NCI-H2029 treated with DMSO at 0.1 percent for 48 hours (cell line): Measurements from ENCODE around the gene SPDYE2B.
"Not testable (repeated sequence)": the region's sequence is repeated elsewhere in the genome, so short reads cannot be mapped to it uniquely, and the experiment has no call there.

Source experiments
- DNase-seq: peaks from one replicate; lab custom pipeline; 2025; lab: John Stamatoyannopoulos, UW

The SPDYE2B gene

DNA sequence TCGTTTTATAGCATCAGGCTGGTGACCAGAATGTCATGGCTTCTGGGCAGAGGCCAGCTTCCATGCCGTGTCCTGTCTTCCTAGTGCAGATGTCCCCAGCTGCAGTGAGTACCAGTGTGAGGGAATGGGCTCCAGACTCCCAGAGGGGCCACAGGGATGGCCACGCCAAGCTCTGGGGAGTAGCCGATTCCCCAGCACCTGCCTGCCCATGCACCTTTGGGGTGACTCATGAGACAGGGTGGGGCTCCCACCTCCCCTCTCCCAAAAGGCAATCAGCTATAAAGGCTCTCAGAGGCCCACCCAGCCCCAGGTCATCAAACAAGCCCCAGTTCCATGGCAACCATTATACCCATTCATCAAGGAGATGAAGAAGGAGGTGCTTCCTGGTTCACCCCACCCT lies at the start of gene SPDYE2B:
TSS of gene SPDYE2B (plus strand) at position 396 of the 400 bp plus-strand sequence. CDS start 2,030 bp downstream, outside the sequence.
- not testable (repeated sequence) for DNase-seq

DNA sequence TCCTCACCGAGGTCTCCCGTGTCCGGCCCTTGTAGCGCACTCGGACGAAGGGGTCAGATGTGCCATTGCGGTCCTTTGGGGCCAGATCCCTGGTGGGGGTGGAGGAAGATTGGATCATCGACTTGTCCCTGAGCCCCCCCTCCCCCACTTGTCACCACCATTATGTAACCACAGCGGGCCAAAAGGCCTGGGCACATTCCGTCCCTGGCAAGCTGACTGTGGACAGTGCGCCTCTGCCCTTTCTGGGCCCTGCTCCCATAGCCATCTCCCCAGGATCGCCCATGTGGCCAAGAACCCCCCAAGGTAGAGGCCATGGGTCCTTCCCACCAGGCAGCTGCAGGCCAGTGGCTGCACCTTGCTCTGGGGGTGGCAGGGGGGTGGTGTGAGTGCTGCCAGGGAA lies 47.8 kb upstream of the SPDYE2B start:
- DNase-seq, result not testable (repeated sequence)

DNA sequence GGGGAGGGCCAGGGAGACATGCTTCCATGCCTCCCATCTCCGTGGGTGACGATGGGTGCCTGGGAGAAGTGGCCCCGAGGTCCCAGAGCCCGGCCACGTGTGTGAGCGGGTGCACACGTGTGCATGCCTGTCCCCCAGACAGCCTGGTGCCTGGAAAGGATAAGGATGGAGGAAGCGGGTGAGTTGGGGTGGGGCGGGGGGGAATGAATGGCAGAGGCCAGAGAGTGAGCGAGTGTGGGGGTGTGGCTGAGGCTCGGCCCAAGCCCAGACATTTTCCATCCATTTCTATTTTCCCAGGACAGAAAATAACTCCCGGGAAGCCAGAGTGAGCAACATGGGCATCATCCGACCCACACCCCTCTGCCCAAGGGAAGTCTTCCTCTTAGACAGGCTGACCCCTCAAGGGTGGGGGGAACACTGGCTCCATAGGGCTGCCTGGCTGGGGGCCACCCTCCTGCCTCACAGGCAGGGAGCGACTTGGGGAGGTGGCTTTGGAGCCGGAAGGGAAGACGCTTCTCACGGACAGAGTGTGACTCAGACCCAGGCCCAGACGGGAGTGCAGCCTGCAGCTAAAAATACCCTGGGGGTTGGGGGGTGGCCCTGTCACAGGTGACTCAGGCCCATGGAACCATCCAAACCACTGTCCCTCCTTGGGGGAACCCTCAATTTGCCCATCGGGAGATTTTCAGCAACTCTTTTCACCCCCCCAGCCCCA lies 45.5 kb upstream of the SPDYE2B start:
- DNase-seq, result not testable (repeated sequence)

GRCh38 chr7:102606848-102607247 lies 43.3 kb upstream of the SPDYE2B start:
- not testable (repeated sequence) for DNase-seq

GRCh38 chr7:102609734-102610133 lies 40.4 kb upstream of the SPDYE2B start:
- not testable (repeated sequence) for DNase-seq

- not testable (repeated sequence) for DNase-seq
Measured at GRCh38 chr7:102610441-102610840, 39.7 kb upstream of the SPDYE2B start.

DNA sequence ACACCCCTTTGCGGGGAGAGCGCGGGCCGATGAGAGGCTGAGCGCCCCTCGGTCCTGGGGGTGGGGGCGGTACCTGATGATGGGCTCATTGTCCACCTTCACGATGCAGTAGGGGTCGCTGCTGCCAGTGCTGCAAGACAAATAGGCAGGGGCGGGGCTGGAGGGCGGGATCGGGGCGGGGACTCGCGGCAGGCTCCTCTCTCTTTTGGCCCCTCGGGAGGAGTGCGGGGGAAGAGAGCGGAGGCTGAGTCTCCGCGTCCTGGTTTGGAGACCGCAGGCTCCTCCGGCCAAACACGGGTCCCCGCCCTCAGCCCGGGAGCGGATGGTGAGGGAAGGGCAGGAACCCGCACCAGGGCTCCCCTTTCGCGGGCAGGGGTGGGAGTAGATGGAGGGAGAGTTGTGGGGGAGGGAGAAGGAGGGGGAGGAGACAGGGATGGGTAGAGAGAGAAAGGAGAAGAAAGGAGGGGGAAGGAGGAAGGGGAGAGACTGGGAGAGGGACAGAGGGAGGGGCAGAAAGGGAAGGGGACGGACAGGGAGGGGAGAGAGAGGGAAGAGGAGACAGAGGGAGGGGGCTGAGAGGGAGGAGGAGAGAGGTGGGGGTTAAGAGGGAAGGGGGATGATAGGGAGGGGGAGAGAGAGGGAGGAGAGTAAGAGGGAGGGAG lies 39.0 kb upstream of the SPDYE2B start:
- not testable (repeated sequence) for DNase-seq

DNA sequence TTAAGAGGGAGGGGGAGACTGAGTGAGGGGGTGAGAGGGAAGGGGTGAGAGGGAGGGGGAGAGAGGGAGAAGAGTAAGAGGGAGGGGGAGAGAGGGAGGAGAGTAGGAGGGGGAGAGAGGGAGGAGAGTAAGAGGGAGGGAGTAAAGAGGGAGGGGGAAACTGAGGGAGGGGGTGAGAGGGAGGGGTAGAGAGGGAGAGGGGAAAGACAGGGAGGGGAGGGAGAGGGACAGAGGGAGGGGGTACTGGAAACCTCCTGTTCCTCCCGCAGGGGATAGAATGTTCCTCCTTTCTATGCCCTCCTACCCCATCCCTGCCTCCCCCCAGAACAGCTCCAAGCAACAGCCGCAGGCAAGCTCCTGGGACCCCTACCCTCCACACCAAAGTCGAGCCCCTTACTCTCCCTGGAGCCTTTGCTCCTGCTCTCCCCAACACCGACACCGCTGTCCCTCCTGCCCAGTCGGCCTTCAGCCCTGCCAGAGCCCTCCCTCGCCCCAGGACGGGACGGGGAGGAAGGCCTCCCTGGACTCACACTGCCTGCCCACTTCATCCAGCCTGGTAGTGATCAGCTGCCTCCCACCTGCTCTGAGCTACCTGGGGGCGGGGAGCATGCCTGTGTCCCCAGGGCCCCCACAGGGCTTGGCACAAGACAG lies 38.3 kb upstream of the SPDYE2B start:
- not testable (repeated sequence) for DNase-seq

- DNase-seq, result not testable (repeated sequence)
Measured at GRCh38 chr7:102613575-102614345, 36.4 kb upstream of the SPDYE2B start.

DNA sequence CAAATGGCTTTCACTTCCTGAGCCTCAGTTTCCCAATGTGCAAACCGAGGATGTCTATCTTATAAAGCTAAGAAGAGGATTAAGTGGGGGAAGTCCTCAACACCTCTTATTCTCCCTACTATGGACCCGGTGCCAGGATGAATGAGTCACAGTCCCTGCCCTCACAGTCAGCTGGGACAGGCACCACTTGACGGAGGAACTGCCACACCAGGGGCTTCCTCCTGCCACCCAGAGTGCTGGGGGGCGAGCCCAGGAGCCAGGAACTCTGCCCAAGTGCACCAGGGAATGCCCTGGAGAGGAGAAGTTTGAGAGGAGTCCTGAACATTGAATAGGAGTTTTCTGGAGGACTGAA lies 35.8 kb upstream of the SPDYE2B start:
- not testable (repeated sequence) for DNase-seq

- DNase-seq, result not testable (repeated sequence)
Measured at GRCh38 chr7:102614873-102615272, 35.2 kb upstream of the SPDYE2B start.

DNA sequence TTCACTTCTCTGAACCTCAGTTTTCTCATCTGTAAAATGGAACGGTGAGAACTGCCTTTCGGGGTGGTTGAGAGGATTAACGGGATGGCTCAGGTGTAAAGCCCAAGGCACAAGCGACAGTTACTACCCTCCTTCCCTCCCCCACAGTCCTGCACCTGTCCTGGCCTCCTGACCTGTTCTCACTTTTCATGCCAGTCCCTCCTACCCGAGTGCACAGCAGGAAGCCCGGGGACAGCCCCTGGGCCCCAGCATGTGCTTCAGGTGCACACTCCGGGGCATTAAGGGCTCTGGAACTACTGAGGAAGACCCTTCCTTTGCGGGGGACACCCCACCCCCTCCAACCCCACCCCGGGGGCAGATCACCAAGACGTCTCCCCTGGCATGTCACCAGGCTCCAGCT lies 34.2 kb upstream of the SPDYE2B start:
- not testable (repeated sequence) for DNase-seq

GRCh38 chr7:102616507-102617125 lies 33.5 kb upstream of the SPDYE2B start, which contains the start of gene RASA4:
RASA4 (minus strand) TSS chr7:102616756; CDS start chr7:102616689, 67 bp downstream.
- DNase-seq, result not testable (repeated sequence)

DNA sequence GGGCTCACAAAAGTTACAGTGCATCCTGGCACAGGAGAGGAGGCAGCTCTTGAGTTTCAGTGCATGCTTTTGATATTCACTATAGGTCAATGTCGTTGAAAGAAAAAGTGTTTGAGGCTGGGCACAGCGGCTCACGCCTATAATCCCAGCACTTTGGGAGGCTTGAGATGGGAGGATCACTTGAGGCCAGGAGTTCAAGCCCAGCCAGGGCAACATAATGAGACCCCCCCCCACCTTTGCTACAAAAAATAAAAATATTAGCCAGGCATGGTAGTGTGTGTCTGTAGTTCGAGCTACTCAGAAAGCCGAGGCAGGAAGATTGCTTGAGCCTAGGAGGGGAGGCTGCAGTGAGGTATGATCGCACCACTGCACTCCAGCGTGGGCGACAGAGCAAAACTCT lies 32.0 kb upstream of the SPDYE2B start:
- DNase-seq, result not testable (repeated sequence)

- DNase-seq, result not testable (repeated sequence)
Measured at GRCh38 chr7:102627271-102627904, 22.7 kb upstream of the SPDYE2B start.

DNA sequence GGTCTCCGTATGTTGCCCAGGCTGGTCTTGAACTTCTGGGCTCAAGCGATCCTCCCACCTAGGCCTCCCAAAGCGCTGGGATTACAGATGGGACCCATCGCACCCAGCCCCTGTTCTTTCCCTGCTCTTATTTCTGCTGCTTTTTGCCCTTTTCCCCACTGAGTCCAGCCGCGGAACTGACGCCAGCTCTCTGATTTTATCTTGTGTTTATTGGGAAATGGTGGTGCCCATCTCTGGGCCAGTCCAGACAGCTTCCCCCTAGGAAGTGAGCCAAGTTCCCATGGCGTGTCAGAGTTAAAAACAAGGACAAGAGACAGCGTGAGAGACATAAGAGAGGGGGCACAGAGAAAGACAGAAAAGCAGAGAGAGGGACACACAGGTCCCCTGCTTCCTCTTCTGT lies 19.5 kb upstream of the SPDYE2B start:
- not testable (repeated sequence) for DNase-seq

DNA sequence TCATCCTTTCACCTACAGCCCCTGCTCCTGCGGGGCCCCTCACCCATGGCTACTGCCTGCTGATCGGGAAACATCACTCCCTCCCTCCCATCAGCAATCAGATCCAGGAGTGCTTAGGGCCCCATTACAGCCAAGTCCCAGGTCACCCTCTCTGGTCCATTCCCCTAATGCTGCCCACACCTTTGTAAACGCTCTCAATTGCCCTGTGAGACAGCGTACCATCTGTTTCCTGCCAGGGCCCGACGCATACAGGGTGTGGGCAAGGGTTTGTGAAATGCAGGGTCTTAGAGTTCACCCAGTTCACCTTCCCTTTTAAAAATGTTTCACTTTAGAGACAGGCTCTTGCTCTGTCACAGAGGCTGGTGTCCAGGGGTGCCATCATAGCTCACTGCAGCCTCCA lies 15.8 kb upstream of the SPDYE2B start:
- not testable (repeated sequence) for DNase-seq

DNA sequence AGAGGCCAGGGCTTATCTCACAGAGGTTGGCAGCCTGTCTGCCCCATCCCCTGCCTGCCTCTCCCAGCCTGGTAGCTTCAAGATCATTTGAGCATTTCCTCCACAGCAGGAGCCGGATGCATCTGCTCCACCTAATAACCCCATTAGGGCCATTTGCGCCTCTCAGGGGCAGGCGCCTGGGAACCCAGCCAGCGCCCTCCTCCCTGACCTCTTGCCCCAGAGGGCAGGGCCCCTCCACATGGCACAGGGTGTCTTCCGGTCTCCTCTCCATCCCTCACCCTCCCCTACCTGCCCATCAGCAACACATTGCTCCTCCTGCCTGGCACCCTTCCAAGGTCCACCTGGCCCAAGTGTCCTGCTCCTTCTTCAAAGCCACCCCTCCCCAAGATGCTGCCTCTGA lies 14.8 kb upstream of the SPDYE2B start:
- DNase-seq, result not testable (repeated sequence)

- not testable (repeated sequence) for DNase-seq
Measured at GRCh38 chr7:102636956-102637355, 13.2 kb upstream of the SPDYE2B start.

DNA sequence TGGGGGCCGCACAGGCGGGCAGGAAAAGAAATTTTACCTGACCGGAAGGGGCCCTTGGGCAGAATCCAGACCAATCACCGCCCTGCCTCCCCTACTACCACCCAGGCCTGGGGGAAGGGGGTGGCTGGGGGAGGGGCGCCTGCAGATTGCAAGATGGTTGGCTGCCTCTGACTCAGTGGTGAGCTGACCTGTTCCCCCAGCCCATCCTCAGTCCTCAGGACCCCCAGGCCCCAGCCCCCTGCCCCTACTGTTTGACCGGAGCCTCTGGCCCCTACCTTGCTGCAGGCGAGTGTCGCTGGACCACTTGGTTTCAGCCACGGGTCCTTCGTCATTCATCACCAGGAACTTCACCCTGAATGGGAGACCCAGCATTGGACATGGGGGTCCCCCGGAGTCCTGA lies 11.3 kb upstream of the SPDYE2B start:
- DNase-seq, result not testable (repeated sequence)

- DNase-seq, result not testable (repeated sequence)
Measured at GRCh38 chr7:102642691-102643090, 7.4 kb upstream of the SPDYE2B start, which contains the start of gene UPK3BL1. UPK3BL1 (minus strand) TSS chr7:102642791; CDS start chr7:102642741, 50 bp downstream.
